ENCODE results near the gene PROM2.

DNA sequence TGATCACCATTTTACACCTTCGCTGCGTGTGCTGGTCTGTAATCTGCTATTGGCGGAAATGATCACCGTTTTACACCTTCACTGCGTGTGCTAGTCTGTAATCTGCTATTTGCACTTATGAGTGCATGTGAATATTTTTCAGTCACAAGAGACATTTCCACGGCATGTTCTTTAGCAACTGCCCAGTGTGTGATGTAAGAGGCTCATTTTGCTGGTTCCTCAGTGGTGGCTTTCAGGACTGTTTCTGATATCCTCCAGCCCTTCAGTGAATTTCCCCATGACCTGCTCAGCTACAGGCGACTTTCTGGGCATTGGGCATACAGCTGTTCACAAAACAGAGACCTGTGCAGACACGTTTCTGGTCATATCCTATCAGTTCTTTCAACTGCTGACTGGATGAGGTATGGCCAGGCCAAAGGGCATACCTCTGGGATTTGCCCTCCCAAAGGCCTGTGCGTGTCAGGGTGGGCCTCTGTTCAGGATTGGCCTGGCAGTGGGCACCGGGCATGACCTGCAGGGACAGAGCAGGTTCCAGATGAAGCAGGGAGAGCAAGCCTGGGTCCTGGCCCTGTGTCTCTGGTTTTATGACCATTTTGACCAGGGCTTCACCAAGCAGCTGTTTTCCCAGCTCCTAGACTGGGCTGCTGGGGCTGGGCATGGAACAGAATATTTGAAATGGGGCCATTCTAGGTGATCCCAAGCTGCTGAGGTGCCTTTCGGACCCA lies 521 bp upstream of the PROM2 start:
- TF ChIP-seq, protein P1, sequence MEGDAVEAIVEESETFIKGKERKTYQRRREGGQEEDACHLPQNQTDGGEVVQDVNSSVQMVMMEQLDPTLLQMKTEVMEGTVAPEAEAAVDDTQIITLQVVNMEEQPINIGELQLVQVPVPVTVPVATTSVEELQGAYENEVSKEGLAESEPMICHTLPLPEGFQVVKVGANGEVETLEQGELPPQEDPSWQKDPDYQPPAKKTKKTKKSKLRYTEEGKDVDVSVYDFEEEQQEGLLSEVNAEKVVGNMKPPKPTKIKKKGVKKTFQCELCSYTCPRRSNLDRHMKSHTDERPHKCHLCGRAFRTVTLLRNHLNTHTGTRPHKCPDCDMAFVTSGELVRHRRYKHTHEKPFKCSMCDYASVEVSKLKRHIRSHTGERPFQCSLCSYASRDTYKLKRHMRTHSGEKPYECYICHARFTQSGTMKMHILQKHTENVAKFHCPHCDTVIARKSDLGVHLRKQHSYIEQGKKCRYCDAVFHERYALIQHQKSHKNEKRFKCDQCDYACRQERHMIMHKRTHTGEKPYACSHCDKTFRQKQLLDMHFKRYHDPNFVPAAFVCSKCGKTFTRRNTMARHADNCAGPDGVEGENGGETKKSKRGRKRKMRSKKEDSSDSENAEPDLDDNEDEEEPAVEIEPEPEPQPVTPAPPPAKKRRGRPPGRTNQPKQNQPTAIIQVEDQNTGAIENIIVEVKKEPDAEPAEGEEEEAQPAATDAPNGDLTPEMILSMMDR (IDR thresholded peaks at IDR 0.05; ENCODE audit: insufficient read depth, low read depth, low read length), result no peak
- TF ChIP-seq EZH2 (IDR thresholded peaks at IDR 0.05; ENCODE audit: insufficient read depth, low read length), result no peak
